ENCODE measurements around the gene DDX52.
"Not testable (repeated sequence)": the region's sequence is repeated elsewhere in the genome, so short reads cannot be mapped to it uniquely, and the experiment has no call there.

The DDX52 gene

GRCh38 chr17:37647856-37648255 lies 4.6 kb upstream of the DDX52 start:
- no peak for DNase-seq (ENCODE audit: low spot score)
- in situ Hi-C loops (cut with MboI; ENCODE audit: low pct_unique_long_range_greater_than_20kb, low sequenced_read_pairs, unreplicated experiment): no loop called here
- TF ChIP-seq, protein P1, sequence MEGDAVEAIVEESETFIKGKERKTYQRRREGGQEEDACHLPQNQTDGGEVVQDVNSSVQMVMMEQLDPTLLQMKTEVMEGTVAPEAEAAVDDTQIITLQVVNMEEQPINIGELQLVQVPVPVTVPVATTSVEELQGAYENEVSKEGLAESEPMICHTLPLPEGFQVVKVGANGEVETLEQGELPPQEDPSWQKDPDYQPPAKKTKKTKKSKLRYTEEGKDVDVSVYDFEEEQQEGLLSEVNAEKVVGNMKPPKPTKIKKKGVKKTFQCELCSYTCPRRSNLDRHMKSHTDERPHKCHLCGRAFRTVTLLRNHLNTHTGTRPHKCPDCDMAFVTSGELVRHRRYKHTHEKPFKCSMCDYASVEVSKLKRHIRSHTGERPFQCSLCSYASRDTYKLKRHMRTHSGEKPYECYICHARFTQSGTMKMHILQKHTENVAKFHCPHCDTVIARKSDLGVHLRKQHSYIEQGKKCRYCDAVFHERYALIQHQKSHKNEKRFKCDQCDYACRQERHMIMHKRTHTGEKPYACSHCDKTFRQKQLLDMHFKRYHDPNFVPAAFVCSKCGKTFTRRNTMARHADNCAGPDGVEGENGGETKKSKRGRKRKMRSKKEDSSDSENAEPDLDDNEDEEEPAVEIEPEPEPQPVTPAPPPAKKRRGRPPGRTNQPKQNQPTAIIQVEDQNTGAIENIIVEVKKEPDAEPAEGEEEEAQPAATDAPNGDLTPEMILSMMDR (IDR thresholded peaks at IDR 0.05; ENCODE audit: extremely low read depth, insufficient read depth, missing control alignments): no peak

DNA sequence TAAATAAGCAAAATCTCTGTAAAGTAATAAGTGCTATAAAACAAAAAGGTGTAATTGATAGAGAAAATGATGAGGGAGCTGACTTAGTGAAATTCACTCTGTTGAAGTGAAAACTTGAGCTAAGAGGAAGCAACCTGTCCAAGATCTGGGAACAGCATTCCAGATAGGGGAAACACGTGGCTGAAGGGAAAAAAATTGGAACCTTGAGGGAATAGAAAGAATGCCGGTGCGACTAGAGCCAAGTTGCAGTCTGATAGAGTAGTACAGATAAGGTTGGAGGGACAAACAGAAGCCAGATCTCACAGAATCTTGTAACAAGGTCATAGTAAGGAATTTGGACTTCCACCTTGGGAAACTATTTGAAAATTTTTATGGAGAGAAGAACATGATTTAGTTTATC lies 623 bp upstream of the DDX52 start:
- TF ChIP-seq, protein P1 (IDR thresholded peaks at IDR 0.05; ENCODE audit: extremely low read depth, insufficient read depth, missing control alignments): no peak
- no peak for DNase-seq (ENCODE audit: low spot score)
- in situ Hi-C loops (cut with MboI; ENCODE audit: low pct_unique_long_range_greater_than_20kb, low sequenced_read_pairs, unreplicated experiment): no loop called here

- in situ Hi-C loops (cut with MboI; ENCODE audit: low pct_unique_long_range_greater_than_20kb, low sequenced_read_pairs, unreplicated experiment): no loop called here
- TF ChIP-seq, protein P1 (IDR thresholded peaks at IDR 0.05; ENCODE audit: extremely low read depth, insufficient read depth, missing control alignments): no peak
- DNase-seq (ENCODE audit: low spot score): no peak
These were observed 565 bp downstream of the DDX52 start for GRCh38 chr17:37642681-37643080.

DNA sequence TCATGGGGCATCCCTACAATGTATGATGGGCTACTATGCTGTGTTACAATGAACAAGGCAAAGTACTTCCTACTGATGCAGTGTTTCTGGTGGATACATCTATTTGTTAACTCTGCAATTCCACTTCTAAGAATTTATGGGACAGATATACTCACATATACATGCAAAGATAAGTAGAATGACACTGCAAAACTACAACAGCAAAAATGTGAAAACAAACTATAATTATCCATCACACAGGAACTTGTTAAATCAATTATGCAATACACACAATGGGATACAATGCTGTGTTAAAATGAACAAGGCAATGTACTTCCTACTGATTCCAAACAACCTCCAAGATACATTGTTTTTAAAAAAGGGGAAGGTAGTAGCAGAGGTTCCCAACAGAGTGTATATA lies 3.2 kb downstream of the DDX52 start:
- TF ChIP-seq, protein P1 (IDR thresholded peaks at IDR 0.05; ENCODE audit: extremely low read depth, insufficient read depth, missing control alignments): no peak
- in situ Hi-C loops (cut with MboI; ENCODE audit: low pct_unique_long_range_greater_than_20kb, low sequenced_read_pairs, unreplicated experiment): no loop called here
- DNase-seq (ENCODE audit: low spot score): no peak

DNA sequence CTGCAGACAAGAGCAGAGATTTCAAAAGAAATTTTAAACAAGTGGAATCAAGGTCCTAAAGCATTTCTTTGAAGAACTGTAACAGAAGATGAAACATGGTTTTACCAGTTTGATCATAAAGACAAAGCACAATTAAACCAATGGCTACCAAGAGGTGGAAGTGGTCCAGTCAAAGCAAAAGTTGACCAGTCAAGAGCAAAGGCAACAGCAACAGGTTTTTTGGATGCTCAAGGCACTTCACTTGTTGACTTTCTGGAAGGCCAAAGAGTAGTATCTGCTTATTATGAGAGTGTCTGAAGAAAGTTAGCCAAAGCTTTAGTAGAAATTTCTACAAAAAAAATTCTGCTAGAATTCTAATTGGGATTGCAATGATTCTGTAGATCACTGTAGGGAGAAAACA lies 5.3 kb downstream of the DDX52 start:
- DNase-seq (ENCODE audit: low spot score): no peak
- TF ChIP-seq, protein P1 (IDR thresholded peaks at IDR 0.05; ENCODE audit: extremely low read depth, insufficient read depth, missing control alignments): no peak
- in situ Hi-C loops (cut with MboI; ENCODE audit: low pct_unique_long_range_greater_than_20kb, low sequenced_read_pairs, unreplicated experiment): no loop called here

GRCh38 chr17:37616430-37616829 lies 26.8 kb downstream of the DDX52 start:
- DNase-seq (ENCODE audit: low spot score); in situ Hi-C loops (cut with MboI; ENCODE audit: low pct_unique_long_range_greater_than_20kb, low sequenced_read_pairs, unreplicated experiment): not testable (repeated sequence)

GRCh38 chr17:37614823-37615222 lies 28.4 kb downstream of the DDX52 start:
- TF ChIP-seq, protein P1 (IDR thresholded peaks at IDR 0.05; ENCODE audit: extremely low read depth, insufficient read depth, missing control alignments): no peak
- in situ Hi-C loops (cut with MboI; ENCODE audit: low pct_unique_long_range_greater_than_20kb, low sequenced_read_pairs, unreplicated experiment): no loop called here
- DNase-seq (ENCODE audit: low spot score): no peak

All from GM13977 (cell line).